Melanocyte of skin (primary cell): ENCODE results near the gene MEI1. TPM values are rescaled to one million over a fixed set of nuclear protein-coding genes. Genes with fewer than 3 reads are reported as not detected.

Source experiments
- small RNA-seq, 2 donors: library from RNA; depleted of rRNA; stranded (forward); fragments of <200 nt; gene quantifications; one replicate each; pipeline ENCODE3, GENCODE V24; 2012
- total RNA-seq, 2 donors: library from RNA; depleted of rRNA; stranded (reverse); fragments of >200 nt; gene quantifications; 2 replicates each; pipeline ENCODE4 v1.2.3, GENCODE V29; 2012

The MEI1 gene
- total RNA-seq, result under 1 TPM in 1 of 2 donors, not detected in 1; 0.67 TPM

GRCh38 chr22:41699264-41700107 is at the start of gene MEI1:
Gene MEI1 (plus strand): TSS chr22:41699503. CDS start chr22:41699539, 36 bp downstream.

GRCh38 chr22:41688365-41689211 is 10.7 kb upstream of the MEI1 start, which contains the start of gene SNU13:
Gene SNU13 (minus strand): TSS chr22:41688867. CDS start chr22:41688796, 71 bp downstream.

GRCh38 chr22:41800348-41801146 is 101.2 kb downstream of the MEI1 start, which contains the start of gene CCDC134:
Gene CCDC134 (plus strand): TSS chr22:41800679. CDS start chr22:41808891, 8,212 bp downstream.

GRCh38 chr22:41832553-41833368 is 133.5 kb downstream of the MEI1 start, which contains the start of gene SREBF2:
Gene SREBF2 (plus strand): TSS chr22:41833105. CDS start chr22:41833271, 166 bp downstream.

Small RNA genes within 50 kb of the gene (small RNA-seq; reads per million reads assigned to genes)
- gene HMGN2P10 (0 reads per million in 2 donors), gene RF00019 (0 reads per million in 2 donors), gene RNU6-476P (0.09 to 0.12 reads per million in 2 donors), gene RNU6ATAC22P (0 to 0.04 reads per million in 2 donors)

Other genes with a start within 250 kb of the MEI1 start
- 10 to 100 TPM; 23.1 to 51.0 TPM for gene PHF5A, start 230.8 kb upstream of the MEI1 start, total RNA-seq
- gene ACO2, start 230.4 kb upstream of the MEI1 start, total RNA-seq, result 10 to 100 TPM; 72.3 to 86.4 TPM
- 10 to 100 TPM; 18.2 to 33.0 TPM for gene POLR3H, start 155.0 kb upstream of the MEI1 start, total RNA-seq
- not detected for gene CSDC2, start 138.5 kb upstream of the MEI1 start, total RNA-seq
- gene PMM1, start 109.7 kb upstream of the MEI1 start, total RNA-seq, result 10 to 100 TPM; 13.4 to 14.3 TPM
- gene DESI1, start 78.5 kb upstream of the MEI1 start, total RNA-seq, result 10 to 100 TPM; 15.8 to 22.3 TPM
- gene XRCC6, start 78.2 kb upstream of the MEI1 start, total RNA-seq, result 100 to 1,000 TPM; 229 to 327 TPM
- 100 to 1,000 TPM in 1 of 2 donors, 10 to 100 TPM in 1; 76.7 to 111 TPM for gene SNU13, start 10.6 kb upstream of the MEI1 start, total RNA-seq
- gene CCDC134, start 101.2 kb downstream of the MEI1 start, total RNA-seq, result 10 to 100 TPM in 1 of 2 donors, 1 to 10 TPM in 1; 9.3 to 17.0 TPM
- gene SREBF2, start 133.6 kb downstream of the MEI1 start, total RNA-seq, result 100 to 1,000 TPM in 1 of 2 donors, 10 to 100 TPM in 1; 89.2 to 110 TPM
- gene SHISA8, start 215.6 kb downstream of the MEI1 start, total RNA-seq, result not detected
- gene TNFRSF13C, start 227.3 kb downstream of the MEI1 start, total RNA-seq, result under 1 TPM; under 0.01 to 0.34 TPM
- 10 to 100 TPM; 24.4 to 47.3 TPM for gene CENPM, start 247.6 kb downstream of the MEI1 start, total RNA-seq